ELF-1 (cell line): ENCODE results near the gene FLT4.
"Not testable (repeated sequence)": the region's sequence is repeated elsewhere in the genome, so short reads cannot be mapped to it uniquely, and the experiment has no call there.

Experiments used
- DNase-seq: peaks from one replicate; pipeline ENCODE4 v3.0.0-alpha.2; 2016; ENCODE audit warnings: low read depth, low spot score

FLT4 gene

DNA sequence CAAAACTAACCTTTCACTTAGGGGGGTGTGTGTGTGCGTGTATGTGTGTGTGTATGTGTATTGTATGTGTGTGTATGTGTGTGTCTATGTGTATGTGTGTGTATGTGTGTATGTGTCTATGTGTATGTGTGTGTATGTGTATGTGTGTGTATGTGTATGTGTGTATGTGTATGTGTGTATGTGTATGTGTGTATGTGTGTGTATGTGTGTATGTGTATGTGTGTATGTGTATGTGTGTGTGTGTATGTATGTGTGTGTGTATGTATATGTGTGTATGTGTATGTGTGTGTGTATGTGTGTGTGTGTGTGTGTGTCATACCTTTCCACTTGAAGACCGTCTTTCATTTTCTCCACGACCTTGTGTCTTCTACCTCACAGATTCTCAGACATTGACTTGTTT lies 20.8 kb upstream of the FLT4 start:
- no peak for DNase-seq

DNA sequence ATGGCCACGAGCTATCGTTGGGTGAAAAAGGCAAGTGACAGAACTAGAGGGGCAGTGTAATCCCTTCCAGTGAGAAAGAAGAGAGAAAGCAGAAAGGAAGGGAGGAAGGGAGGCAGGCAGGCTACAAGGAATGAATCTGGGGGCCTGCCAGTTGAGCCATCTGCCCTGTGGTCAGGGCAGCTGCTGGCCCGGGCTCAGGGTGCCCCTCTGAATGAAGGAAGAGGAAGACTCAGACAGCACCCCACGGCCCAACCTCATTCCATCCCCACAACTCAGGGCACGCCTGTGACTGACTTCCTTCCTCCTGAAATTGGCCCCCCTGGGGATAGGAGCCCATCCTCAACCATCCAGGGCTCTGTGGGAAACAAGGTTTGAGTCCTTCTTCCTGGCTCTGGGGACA lies 20.3 kb upstream of the FLT4 start:
- no peak for DNase-seq

DNA sequence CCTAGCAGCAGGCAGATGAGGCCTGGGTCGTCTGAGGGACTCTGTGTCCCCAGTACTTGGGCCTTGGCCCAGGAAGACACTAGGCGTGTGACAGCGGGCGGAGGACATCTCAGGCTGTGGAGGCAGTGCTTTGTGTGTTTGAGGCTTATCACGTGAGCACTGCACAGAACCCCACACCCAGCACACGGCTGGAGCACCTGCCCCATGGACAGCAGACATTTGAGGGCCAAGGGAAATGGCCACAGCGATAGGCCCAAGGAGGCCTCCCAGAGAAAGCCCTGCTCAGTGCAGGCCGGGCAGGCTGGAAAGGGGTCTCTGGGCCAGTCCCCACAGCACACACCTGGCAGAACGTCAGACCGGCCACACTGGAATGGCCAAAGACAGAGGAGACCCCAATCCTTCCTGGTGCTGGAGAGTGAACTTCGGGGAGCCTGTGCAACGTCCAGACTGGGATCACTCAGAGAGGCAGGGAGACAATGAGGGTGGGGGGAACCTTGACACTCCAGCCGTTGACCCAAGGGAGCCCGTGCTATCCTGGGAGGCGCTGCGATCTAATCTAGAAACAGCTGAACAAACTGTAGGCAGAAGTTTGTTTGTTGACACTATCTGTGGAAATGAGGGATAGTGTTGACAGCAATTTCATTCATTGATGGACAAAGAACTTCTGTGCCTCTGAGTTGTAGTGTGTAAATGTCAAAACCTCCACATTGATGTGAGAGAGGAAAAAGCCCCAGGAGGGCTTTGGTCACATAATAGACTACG lies 19.6 kb upstream of the FLT4 start:
- DNase-seq = no peak

- no peak for DNase-seq
Observed at GRCh38 chr5:180666812-180667211, 17.4 kb upstream of the FLT4 start.

DNA sequence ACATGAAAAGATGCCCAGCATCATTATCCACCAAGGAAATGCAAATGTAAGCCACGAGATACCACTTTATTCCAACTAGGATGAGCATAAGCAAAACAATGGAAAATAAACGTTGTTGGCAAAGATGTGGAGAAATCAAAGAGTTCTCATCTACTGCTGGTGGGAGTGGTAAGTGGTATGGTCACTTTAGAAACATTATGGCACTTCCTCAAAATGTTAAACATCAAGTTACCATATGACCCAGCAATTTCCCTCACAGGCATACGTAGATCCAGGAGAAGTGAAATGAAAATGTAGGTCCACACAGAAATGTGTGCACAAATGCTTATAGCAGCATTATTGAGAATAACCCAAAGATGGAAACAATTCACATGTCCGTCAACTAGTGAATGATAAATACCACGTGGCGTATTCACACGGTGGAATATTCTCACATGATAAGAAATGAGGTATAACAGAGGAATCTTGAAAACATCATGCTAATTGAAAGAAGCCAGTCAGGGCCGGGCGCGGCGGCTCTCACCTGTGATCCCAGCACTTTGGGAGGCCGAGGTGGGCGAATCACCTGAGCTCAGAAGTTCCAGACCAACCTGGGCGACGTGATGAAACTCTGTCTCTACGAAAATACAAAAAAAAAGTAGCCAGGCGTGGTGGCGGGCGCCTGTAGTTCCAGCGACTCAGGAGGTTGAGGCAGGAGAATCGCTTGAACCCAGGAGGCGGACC lies 16.4 kb upstream of the FLT4 start:
- no peak for DNase-seq

GRCh38 chr5:180658774-180659564 lies 9.6 kb upstream of the FLT4 start:
- DNase-seq = peak; percentile 16

DNA sequence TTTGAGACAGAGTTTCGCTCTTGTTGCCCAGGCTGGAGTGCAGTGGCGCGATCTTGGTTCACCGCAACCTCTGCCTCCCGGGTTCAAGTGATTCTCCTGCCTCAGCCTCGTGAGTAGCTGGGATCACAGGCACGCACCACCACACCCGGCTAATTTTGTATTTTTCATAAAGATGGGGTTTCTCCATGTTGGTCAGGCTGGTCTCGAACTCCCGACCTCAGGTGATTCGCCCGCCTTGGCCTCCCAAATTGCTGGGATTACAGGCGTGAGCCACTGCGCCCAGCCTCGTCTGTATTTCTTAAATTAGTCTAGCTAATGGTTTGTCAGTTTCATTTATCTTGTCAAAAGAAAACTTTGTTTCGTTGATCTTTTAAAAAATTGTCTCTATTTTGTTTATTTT lies 5.8 kb upstream of the FLT4 start:
- DNase-seq = not testable (repeated sequence)

- DNase-seq = no peak
Observed at GRCh38 chr5:180652771-180653170, 3.4 kb upstream of the FLT4 start.

- DNase-seq = no peak
Observed at GRCh38 chr5:180652346-180652745, 2.9 kb upstream of the FLT4 start.

- peak; percentile 43 for DNase-seq
Observed at GRCh38 chr5:180648658-180649296, 623 bp downstream of the FLT4 start.

DNA sequence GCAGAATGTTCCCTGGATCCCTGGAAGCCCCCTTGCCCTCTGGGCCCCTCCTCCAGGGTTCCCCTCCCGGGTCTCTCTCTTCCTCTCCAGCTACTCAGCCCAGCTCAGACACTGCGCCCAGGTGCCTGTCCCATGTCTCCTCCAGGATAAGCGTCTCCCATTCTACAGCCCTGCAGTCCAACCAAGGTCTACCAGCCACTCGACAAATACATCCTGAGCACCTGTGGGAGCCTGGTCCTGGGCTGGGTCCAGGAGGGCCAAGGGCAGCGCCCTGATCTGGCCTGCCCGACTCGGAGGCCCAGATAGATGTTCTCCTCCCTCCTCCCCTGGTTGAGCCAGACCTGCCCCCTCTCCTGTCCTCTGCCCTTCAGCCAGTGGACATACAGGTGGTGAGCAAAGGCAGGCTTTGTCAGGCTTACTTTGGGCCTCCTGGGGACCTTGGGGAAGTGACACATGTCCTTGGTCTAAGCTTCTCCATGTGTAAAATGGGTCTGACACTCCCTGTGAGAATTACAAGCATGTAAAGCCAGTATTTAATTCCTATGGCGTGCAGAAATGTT lies 1.4 kb downstream of the FLT4 start:
- no peak for DNase-seq

- DNase-seq = no peak
Observed at GRCh38 chr5:180647465-180647864, 1.9 kb downstream of the FLT4 start.

GRCh38 chr5:180646963-180647305 lies 2.5 kb downstream of the FLT4 start:
- DNase-seq = no peak

GRCh38 chr5:180646289-180646962 lies 3.0 kb downstream of the FLT4 start:
- DNase-seq = no peak

GRCh38 chr5:180645274-180646204 lies 3.9 kb downstream of the FLT4 start:
- DNase-seq = no peak

DNA sequence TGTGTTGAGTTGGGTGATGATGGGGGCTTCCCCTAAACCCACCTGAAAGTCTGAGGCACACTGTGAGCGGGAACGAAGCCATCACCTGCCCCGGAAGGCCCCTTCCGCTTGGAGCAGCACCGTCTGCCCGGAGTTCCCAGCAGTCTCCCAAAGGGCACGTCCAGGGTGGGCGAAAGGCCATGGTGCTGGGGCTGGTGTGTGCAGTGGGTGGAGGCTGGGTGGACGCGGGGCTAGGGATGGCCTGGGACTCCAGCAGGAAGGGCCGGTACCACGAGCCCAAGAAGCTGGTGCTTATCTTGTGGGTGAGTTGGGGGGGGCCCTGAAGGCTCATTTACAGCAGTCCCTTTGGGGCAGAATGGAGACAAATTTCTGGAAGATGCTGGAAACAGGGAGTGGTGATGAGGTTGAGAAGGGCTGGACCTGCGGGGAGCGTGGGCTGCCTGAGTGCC lies 4.6 kb downstream of the FLT4 start:
- DNase-seq = no peak

GRCh38 chr5:180644129-180644824 lies 5.1 kb downstream of the FLT4 start:
- no peak for DNase-seq

- DNase-seq = no peak
Observed at GRCh38 chr5:180643191-180643851, 6.1 kb downstream of the FLT4 start.

DNA sequence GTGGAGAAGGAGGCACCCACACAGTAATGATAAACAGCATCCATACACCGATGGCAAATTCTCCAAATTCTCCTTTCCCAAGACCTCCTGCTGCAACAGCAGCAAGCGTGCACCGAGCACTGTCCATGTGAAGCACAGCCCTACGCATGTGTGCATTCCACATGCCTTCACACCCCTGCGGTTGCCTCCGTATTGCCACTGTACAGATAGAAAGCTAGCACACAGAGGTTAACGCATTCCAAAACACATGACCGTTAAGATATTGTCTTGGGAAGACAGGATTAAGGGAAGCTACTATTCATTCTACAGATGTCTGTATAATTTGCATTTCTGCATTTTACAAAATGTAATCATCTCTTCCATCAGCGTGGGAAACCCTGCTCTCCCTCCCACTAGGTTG lies 6.6 kb downstream of the FLT4 start:
- DNase-seq = no peak
